ENCODE data around the gene DNAI1.

Gene DNAI1

DNA sequence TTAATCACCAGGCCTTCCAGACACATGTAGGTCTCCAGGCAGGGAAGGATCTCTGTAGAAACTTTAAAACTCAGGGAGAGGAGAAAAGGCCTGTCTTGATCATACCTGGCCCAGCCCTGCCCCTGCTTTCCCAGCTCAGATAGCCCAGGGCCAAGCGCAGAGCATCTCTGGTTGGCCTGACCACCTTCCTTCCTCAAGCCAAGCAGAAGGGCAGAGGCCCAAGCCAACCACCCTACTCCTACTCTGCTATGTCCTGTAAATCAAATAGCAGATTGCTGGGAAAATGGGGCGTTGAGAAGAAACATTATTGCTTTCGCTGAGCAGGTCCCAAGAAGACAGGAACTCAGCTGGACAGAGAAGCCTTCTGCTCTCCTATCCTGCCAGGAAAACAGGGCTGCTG is 49.9 kb downstream of the DNAI1 start:
- H3K27ac ChIP-seq (replicated peaks): no peak overlapping the region
- H3K4me3 ChIP-seq (replicated peaks; ENCODE audit: insufficient read depth, low read length): no peak overlapping the region
- DNase-seq (ENCODE audit: low read depth in 1 of 2, low spot score in 1 of 2): no peak
- TF ChIP-seq POLR2AphosphoS5 (IDR thresholded peaks at IDR 0.05; ENCODE audit: low read depth): no peak
- TF ChIP-seq, protein P1, sequence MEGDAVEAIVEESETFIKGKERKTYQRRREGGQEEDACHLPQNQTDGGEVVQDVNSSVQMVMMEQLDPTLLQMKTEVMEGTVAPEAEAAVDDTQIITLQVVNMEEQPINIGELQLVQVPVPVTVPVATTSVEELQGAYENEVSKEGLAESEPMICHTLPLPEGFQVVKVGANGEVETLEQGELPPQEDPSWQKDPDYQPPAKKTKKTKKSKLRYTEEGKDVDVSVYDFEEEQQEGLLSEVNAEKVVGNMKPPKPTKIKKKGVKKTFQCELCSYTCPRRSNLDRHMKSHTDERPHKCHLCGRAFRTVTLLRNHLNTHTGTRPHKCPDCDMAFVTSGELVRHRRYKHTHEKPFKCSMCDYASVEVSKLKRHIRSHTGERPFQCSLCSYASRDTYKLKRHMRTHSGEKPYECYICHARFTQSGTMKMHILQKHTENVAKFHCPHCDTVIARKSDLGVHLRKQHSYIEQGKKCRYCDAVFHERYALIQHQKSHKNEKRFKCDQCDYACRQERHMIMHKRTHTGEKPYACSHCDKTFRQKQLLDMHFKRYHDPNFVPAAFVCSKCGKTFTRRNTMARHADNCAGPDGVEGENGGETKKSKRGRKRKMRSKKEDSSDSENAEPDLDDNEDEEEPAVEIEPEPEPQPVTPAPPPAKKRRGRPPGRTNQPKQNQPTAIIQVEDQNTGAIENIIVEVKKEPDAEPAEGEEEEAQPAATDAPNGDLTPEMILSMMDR (IDR thresholded peaks at IDR 0.05; ENCODE audit: insufficient read depth, low read length): no peak
- no peak for TF ChIP-seq SPI1 (IDR thresholded peaks at IDR 0.05; ENCODE audit: borderline replicate concordance, low read depth)
- no peak for TF ChIP-seq GABPA (IDR thresholded peaks at IDR 0.05; ENCODE audit: low read depth)
- TF ChIP-seq, protein P2, sequence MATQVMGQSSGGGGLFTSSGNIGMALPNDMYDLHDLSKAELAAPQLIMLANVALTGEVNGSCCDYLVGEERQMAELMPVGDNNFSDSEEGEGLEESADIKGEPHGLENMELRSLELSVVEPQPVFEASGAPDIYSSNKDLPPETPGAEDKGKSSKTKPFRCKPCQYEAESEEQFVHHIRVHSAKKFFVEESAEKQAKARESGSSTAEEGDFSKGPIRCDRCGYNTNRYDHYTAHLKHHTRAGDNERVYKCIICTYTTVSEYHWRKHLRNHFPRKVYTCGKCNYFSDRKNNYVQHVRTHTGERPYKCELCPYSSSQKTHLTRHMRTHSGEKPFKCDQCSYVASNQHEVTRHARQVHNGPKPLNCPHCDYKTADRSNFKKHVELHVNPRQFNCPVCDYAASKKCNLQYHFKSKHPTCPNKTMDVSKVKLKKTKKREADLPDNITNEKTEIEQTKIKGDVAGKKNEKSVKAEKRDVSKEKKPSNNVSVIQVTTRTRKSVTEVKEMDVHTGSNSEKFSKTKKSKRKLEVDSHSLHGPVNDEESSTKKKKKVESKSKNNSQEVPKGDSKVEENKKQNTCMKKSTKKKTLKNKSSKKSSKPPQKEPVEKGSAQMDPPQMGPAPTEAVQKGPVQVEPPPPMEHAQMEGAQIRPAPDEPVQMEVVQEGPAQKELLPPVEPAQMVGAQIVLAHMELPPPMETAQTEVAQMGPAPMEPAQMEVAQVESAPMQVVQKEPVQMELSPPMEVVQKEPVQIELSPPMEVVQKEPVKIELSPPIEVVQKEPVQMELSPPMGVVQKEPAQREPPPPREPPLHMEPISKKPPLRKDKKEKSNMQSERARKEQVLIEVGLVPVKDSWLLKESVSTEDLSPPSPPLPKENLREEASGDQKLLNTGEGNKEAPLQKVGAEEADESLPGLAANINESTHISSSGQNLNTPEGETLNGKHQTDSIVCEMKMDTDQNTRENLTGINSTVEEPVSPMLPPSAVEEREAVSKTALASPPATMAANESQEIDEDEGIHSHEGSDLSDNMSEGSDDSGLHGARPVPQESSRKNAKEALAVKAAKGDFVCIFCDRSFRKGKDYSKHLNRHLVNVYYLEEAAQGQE (IDR thresholded peaks at IDR 0.05; ENCODE audit: insufficient replicate concordance, low read depth): no peak
- H3K27me3 ChIP-seq (ENCODE audit: insufficient read depth, poor library complexity, severe bottlenecking): no peaks in the 10 kb centered on the region

DNA sequence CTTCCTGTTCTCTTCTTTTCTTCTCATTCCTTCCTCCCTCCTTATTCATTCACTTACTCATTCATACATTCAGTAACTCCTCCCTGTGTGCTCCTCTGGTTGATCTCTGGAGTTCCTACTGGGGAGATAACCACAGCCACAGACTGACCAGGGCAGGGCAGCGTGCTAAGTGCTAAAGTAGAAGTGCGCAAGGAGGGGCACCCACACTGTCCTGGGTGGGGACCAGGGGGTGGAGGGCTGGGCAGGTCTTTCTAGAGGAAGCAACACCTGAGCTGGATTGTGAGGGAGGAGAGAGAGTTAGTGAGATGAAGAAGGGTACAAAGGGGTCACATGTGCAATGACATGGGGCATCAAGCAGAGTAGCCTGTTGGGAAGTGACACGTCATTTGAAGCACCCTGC is 50.3 kb downstream of the DNAI1 start:
- no peak for DNase-seq (ENCODE audit: low read depth in 1 of 2, low spot score in 1 of 2)
- no peaks in the 10 kb centered on the region for H3K27me3 ChIP-seq (ENCODE audit: insufficient read depth, poor library complexity, severe bottlenecking)
- no peak overlapping the region for H3K27ac ChIP-seq (replicated peaks)
- TF ChIP-seq, protein P2 (IDR thresholded peaks at IDR 0.05; ENCODE audit: insufficient replicate concordance, low read depth): no peak
- H3K4me3 ChIP-seq (replicated peaks; ENCODE audit: insufficient read depth, low read length): no peak overlapping the region

DNA sequence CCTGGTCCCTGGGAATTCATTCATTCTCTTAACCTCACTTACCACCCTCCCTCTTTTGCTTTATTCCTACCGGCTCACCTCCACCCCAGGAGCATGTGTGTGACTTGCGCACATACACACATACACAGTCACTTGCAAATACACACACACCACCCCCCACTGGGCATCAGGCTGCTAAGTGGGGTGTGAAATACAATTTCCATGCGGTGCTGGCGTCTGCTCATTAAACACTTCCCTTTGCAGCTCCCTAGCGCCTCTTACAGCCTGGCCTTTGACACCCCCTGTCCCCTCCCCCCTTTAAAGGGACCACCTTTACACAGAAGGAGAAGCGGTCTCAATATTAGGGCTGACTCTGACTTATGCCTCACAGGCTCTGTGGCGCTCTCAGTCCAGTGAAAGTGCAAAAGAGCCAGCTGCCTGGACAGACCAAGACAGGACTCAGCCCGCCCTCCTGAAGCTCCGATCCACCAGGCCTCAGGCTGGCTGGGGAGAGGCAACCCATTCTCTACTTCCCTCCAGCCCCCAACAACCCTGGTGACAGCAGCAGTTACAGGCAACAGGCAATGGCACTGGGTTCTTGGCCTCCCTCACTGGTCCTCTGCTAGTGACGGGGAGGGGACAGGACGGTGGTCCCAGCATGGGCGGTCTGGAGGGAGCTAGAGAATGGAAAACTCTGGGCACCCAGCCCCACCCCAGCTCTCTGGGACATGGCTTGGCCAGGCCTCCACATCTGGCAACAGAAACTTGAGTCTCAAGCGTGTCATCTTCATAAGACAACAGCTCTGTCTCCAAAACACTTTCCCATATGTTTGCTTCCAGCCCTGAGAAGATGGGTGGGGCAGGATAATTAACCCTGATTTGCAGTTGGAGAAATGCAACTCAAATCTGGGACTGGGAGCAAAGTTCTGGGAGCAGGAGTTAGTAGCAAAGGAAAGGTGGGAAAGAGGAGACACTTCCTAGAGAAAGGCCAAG is 52.2 kb downstream of the DNAI1 start:
- no peak overlapping the region for H3K27ac ChIP-seq (replicated peaks)
- TF ChIP-seq POLR2AphosphoS5 (IDR thresholded peaks at IDR 0.05; ENCODE audit: low read depth): no peak
- TF ChIP-seq GABPA (IDR thresholded peaks at IDR 0.05; ENCODE audit: low read depth): no peak
- DNase-seq (ENCODE audit: low read depth in 1 of 2, low spot score in 1 of 2): no peak

DNA sequence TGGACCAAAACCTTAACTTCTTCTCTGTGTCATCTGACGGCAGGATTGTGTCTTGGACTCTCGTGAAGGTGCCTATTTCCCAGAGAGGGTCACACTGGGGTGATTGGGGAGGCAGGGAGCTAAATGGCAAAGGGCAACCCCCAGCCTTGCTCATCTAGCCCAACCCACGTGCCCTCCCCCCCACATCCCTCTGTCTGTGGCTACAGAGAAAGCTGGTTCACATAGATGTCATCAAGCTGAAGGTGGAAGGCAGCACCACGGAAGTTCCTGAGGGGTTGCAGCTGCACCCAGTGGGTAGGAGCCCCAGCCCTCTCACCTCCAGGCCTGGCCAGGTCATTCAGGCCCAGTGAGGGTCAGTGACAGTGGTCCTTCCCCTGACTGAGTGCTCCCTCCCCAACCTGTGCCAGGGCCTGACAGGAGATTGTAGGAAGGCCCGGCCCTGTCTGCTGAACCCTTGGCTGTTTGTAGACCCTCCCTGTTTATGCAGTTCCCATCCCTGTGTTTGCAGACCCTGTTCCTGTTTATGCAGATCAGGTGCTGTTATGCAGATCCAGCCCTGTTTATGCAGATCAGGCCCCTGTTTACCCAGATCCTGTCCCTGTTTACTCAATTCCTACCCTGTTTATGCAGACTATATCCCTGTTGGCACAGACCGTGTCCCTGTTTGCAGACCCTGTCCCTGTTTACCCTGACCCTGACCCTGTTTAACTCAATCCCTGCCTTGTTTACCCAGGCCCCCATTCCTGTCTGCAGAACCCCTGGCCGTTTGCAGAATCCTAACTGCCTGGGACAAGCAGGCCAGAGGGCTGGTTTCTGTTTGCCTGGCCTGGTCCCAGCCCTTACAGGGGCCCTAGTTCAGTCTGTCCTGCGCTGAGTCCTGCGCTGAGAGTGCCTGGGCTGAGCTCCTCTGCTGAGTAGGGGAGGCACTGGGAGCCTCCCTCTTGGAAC is 53.8 kb downstream of the DNAI1 start:
- DNase-seq (ENCODE audit: low read depth in 1 of 2, low spot score in 1 of 2): no peak

More for the DNA sequence above, 52.2 kb downstream of the DNAI1 start:
- Histone ChIP-seq H3K4me3 (replicated peaks; ENCODE audit: insufficient read depth, low read length) (no peak overlapping the region), H3K27me3 (ENCODE audit: insufficient read depth, poor library complexity, severe bottlenecking) (no peaks in the 10 kb centered on the region)

More for the DNA sequence above, 53.8 kb downstream of the DNAI1 start:
- no peak overlapping the region for H3K27ac ChIP-seq (replicated peaks)
- TF ChIP-seq GABPA (IDR thresholded peaks at IDR 0.05; ENCODE audit: low read depth): no peak
- TF ChIP-seq, protein P1 (IDR thresholded peaks at IDR 0.05; ENCODE audit: insufficient read depth, low read length): no peak
- TF ChIP-seq POLR2AphosphoS5 (IDR thresholded peaks at IDR 0.05; ENCODE audit: low read depth): no peak
- TF ChIP-seq SPI1 (IDR thresholded peaks at IDR 0.05; ENCODE audit: borderline replicate concordance, low read depth): no peak
- TF ChIP-seq, protein P2 (IDR thresholded peaks at IDR 0.05; ENCODE audit: insufficient replicate concordance, low read depth): no peak
- H3K4me3 ChIP-seq (replicated peaks; ENCODE audit: insufficient read depth, low read length): no peak overlapping the region
- H3K27me3 ChIP-seq (ENCODE audit: insufficient read depth, poor library complexity, severe bottlenecking): no peaks in the 10 kb centered on the region
